H1 (cell line): Measurements from ENCODE around the gene KDM6B. TPM values are rescaled to one million over a fixed set of nuclear protein-coding genes. Genes with fewer than 3 reads are reported as not detected.

Experiments
- BCL11A ChIP-seq, 2 experiments: IDR thresholded peaks; one replicate each; pipeline ENCODE4 v1.6.1; 2011; ENCODE audit warnings: low read depth in 2 of 2, low read length in 2 of 2, mild to moderate bottlenecking in 2 of 2
- CBX8 ChIP-seq: fragments of 300-800, 300-1000 bp; sonication (generic); IDR thresholded peaks from 2 replicates; pipeline ENCODE4 v1.7.1; 2016; ENCODE audit warnings: low read depth, low read length, borderline replicate concordance
- CHD2 ChIP-seq: IDR thresholded peaks from 2 replicates; pipeline ENCODE4 v1.6.1; 2012; ENCODE audit warnings: low read length, improper control_type of control experiment
- E2F6 ChIP-seq: IDR thresholded peaks from 2 replicates; pipeline ENCODE4 v1.6.1; 2012; ENCODE audit warnings: inconsistent platforms
- GTF2F1 ChIP-seq: IDR thresholded peaks from 2 replicates; pipeline ENCODE4 v1.6.1; 2012; ENCODE audit warnings: low read depth, low read length, improper control_type of control experiment, borderline replicate concordance
- HDAC2 ChIP-seq, 2 experiments: fragments of 300-600 bp in 1 of 2; sonication (generic) in 1 of 2; IDR thresholded peaks; 2 replicates each; pipeline ENCODE4 v1.6.1; 2011 to 2012; ENCODE audit warnings: low read depth in 2 of 2, low read length in 2 of 2, mild to moderate bottlenecking in 2 of 2, moderate library complexity in 2 of 2, borderline replicate concordance in 1 of 2, inconsistent platforms in 1 of 2
- MAX ChIP-seq: IDR thresholded peaks from 2 replicates; pipeline ENCODE4 v1.6.1; 2012; ENCODE audit warnings: inconsistent platforms
- PHF8 ChIP-seq: fragments of 200-600 bp; sonication (generic); conservative IDR thresholded peaks from 2 replicates; pipeline ENCODE4 v1.7.1; 2012; ENCODE audit warnings: low read depth, mild to moderate bottlenecking, inconsistent platforms, low read length, moderate library complexity
- POLR2AphosphoS5 ChIP-seq: IDR thresholded peaks from 2 replicates; pipeline ENCODE4 v1.6.1; 2011; ENCODE audit warnings: low read depth, low read length
- RBBP5 ChIP-seq: IDR thresholded peaks from 2 replicates; pipeline ENCODE4 v1.7.1; 2012; ENCODE audit warnings: low read depth, mild to moderate bottlenecking, inconsistent platforms, low read length, moderate library complexity, borderline replicate concordance
- SAP30 ChIP-seq: fragments of 300-600 bp; sonication (generic); IDR thresholded peaks from 2 replicates; pipeline ENCODE4 v1.7.1; 2012; ENCODE audit warnings: low read length, moderate library complexity, mild to moderate bottlenecking, inconsistent platforms; ENCODE audit not compliant: insufficient read depth, insufficient replicate concordance
- SP1 ChIP-seq: IDR thresholded peaks from 2 replicates; pipeline ENCODE4 v1.6.1; 2011; ENCODE audit warnings: low read depth, low read length
- SP4 ChIP-seq: IDR thresholded peaks from 2 replicates; pipeline ENCODE4 v1.6.1; 2012; ENCODE audit warnings: low read length, inconsistent platforms
- ZNF274 ChIP-seq: IDR thresholded peaks from 2 replicates; pipeline ENCODE4 v1.7.0; 2012; ENCODE audit warnings: low read length, borderline replicate concordance; ENCODE audit errors: extremely low read depth
- polyA plus RNA-seq, 7 experiments: library from polyadenylated mRNA; depleted of rRNA in 3 of 7; stranded (reverse) in 5 of 7; unstranded in 2 of 7; fragments of >200 nt in 5 of 7; fragments of 200-250 nt in 2 of 7; gene quantifications; 1 replicate in 5 of 7; 2 replicates in 1 of 7; 4 replicates in 1 of 7; pipeline versions ENCODE4 v1.2.1 to v1.2.3, GENCODE V29; 2011 to 2013; ENCODE audit warnings: missing spikeins in 2 of 7, mixed read lengths in 2 of 7
- total RNA-seq: library from RNA; stranded (reverse); fragmentation: NEBNext Ultra II Directional; extraction: Animal tissue kit (Norgen Biotek cat#: 25700); gene quantifications from 2 replicates; pipeline ENCODE4 v1.2.1, GENCODE V29; 2021
- TF ChIP-seq, protein P1 (sequence below): IDR thresholded peaks from 2 replicates; pipeline ENCODE4 v1.6.1; 2012; ENCODE audit warnings: low read length, inconsistent platforms
- TF ChIP-seq, protein P2 (sequence below): IDR thresholded peaks from 2 replicates; pipeline ENCODE4 v1.6.1; 2011; ENCODE audit warnings: low read length, improper control_type of control experiment

Gene KDM6B
- total and polyA plus RNA-seq, 2 of the 8 experiments (the other 6 are each of a cell fraction or from before 2014, with no cell fraction given), result 0.48 to 3.7 TPM

DNA sequence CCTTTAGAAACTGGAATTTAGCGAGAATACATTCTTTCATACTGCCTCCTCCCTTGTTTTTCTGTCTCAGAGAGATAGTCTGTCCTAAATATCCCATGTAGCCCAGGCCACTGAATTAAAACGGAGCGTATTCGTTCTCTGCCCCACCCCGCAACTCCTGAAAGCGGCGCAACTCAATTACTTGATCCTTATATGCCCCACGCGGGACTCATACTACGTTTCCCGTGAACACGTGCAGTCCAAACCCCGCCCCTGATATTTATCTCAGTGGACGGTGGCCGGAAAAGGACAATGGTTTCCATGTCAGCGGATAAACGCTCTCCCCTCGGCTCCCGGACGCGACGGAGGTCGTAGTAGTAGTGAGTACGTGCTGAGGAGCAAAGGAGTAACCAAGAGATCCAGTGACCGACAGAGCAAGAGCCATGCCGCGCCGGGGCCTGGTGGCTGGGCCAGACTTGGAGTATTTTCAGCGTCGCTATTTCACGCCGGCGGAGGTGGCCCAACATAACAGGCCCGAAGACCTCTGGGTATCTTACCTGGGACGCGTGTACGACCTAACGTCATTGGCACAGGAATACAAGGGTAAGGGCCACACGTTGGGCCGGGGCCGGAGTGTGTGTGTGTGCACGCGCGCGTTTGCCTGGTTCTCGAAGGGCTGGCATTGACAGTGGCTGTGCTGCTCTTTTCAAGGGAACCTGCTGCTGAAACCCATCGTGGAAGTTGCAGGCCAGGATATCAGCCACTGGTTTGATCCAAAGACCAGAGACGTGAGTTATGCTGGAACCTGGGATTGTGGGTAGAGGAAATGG is 23.9 kb downstream of the KDM6B start, which contains the start of gene CYB5D1 (continued):
- TF ChIP-seq HDAC2 (IDR thresholded peaks at IDR 0.05; ENCODE audit: borderline replicate concordance in 1 of 2, low read depth in 2 of 2, low read length in 2 of 2) (peak; percentile 47 to 97; a peak in 3 of 4 replicates), SAP30 (peak; percentile 89), RBBP5 (peak; percentile 62), GTF2F1 (peak; percentile 42; the same call in 1 of the 2 replicates), SP1 (peak; percentile 78; the same call in 1 of the 2 replicates), SP4 (0 out of 2 replicates have a peak, but pooled peaks have one; percentile 21), MAX (peak; percentile 74), BCL11A (IDR thresholded peaks at IDR 0.05; ENCODE audit: low read depth in 2 of 2, low read length in 2 of 2) (no peak), ZNF274 (no peak), CHD2 (no peak), POLR2AphosphoS5 (0 out of 2 replicates have a peak, but pooled peaks have one; percentile 9), E2F6 (peak; percentile 59), PHF8 (peak; percentile 46), CBX8 (no peak)
- TF ChIP-seq, protein P1, sequence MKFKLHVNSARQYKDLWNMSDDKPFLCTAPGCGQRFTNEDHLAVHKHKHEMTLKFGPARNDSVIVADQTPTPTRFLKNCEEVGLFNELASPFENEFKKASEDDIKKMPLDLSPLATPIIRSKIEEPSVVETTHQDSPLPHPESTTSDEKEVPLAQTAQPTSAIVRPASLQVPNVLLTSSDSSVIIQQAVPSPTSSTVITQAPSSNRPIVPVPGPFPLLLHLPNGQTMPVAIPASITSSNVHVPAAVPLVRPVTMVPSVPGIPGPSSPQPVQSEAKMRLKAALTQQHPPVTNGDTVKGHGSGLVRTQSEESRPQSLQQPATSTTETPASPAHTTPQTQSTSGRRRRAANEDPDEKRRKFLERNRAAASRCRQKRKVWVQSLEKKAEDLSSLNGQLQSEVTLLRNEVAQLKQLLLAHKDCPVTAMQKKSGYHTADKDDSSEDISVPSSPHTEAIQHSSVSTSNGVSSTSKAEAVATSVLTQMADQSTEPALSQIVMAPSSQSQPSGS, result peak; percentile 85; the same call in 1 of the 2 replicates
- TF ChIP-seq, protein P2, sequence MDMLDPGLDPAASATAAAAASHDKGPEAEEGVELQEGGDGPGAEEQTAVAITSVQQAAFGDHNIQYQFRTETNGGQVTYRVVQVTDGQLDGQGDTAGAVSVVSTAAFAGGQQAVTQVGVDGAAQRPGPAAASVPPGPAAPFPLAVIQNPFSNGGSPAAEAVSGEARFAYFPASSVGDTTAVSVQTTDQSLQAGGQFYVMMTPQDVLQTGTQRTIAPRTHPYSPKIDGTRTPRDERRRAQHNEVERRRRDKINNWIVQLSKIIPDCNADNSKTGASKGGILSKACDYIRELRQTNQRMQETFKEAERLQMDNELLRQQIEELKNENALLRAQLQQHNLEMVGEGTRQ, result 0 out of 2 replicates have a peak, but pooled peaks have one; percentile 29
